WTC11 (cell line): ENCODE data around the gene IL12RB2. TPM values are rescaled to one million over a fixed set of nuclear protein-coding genes. Genes with fewer than 3 reads are reported as not detected.

Experiments used
- ATAC-seq: fragments of 200-7000 bp; cut with Tn5 transposase; 2 replicates; pipeline ENCODE4 v1.10.0; 2021; ENCODE audit warnings: mild to moderate bottlenecking, moderate library complexity
- CTCF ChIA-PET: fragments of 300-600 bp; sonication (Branson Sonifier 250); formaldehyde crosslinking; loops from one replicate; lab custom pipeline; 2021; ENCODE audit warnings: antibody characterized with exemption; lab: Charles Lee
- POLR2A ChIA-PET: fragments of 350-600 bp; sonication (Branson Sonifier 250); formaldehyde crosslinking; loops from one replicate; lab custom pipeline; 2021; ENCODE audit warnings: antibody characterized with exemption; lab: Charles Lee
- DNase-seq: peaks from one replicate; pipeline ENCODE4 v3.0.0; 2021; ENCODE audit warnings: low spot score
- H3K27ac Mint-ChIP-seq: 2 replicates; pipeline ENCODE4 v1.8.0; 2021; ENCODE audit warnings: mixed read lengths
- H3K27me3 Mint-ChIP-seq: 2 replicates; pipeline ENCODE4 v1.8.0; 2021; ENCODE audit warnings: low read depth, mild to moderate bottlenecking, moderate library complexity, mixed read lengths
- H3K36me3 Mint-ChIP-seq: 2 replicates; pipeline ENCODE4 v1.8.0; 2021; ENCODE audit warnings: mixed read lengths
- H3K4me1 Mint-ChIP-seq: 2 replicates; pipeline ENCODE4 v1.8.0; 2022; ENCODE audit warnings: mixed read lengths
- H3K4me3 Mint-ChIP-seq: 2 replicates; pipeline ENCODE4 v1.8.0; 2021; ENCODE audit warnings: mild to moderate bottlenecking, moderate library complexity, mixed read lengths
- H3K9me3 Mint-ChIP-seq: 2 replicates; pipeline ENCODE4 v1.8.0; 2021; ENCODE audit warnings: mixed read lengths
- CREB1 ChIP-seq: sonication (generic); formaldehyde crosslinking; IDR thresholded peaks from 2 replicates; pipeline ENCODE4 v1.8.0; 2023; ENCODE audit warnings: mild to moderate bottlenecking, missing genetic modification reagents
- CREM ChIP-seq: sonication (generic); formaldehyde crosslinking; IDR thresholded peaks from 2 replicates; pipeline ENCODE4 v1.8.1; 2022; ENCODE audit warnings: mild to moderate bottlenecking, missing genetic modification reagents, moderate library complexity
- ETV6 ChIP-seq: sonication (generic); formaldehyde crosslinking; IDR thresholded peaks from 2 replicates; pipeline ENCODE4 v1.8.1; 2022; ENCODE audit warnings: mild to moderate bottlenecking, missing genetic modification reagents
- FOXP1 ChIP-seq: sonication (generic); formaldehyde crosslinking; IDR thresholded peaks from 2 replicates; pipeline ENCODE4 v1.8.0; 2022; ENCODE audit warnings: missing genetic modification reagents, mild to moderate bottlenecking, moderate library complexity, borderline replicate concordance
- HMGA2 ChIP-seq: fragments of 250-450 bp; sonication (Bioruptor Pico); IDR thresholded peaks from 2 replicates; pipeline ENCODE4 v1.4.0; 2021; ENCODE audit warnings: mild to moderate bottlenecking, moderate library complexity
- KAT7 ChIP-seq: sonication (generic); formaldehyde crosslinking; IDR thresholded peaks from 2 replicates; pipeline ENCODE4 v1.8.1; 2023; ENCODE audit warnings: missing genetic modification reagents, mild to moderate bottlenecking, borderline replicate concordance
- NFE2L1 ChIP-seq: sonication (generic); formaldehyde crosslinking; IDR thresholded peaks from 2 replicates; pipeline ENCODE4 v1.8.1; 2023; ENCODE audit warnings: missing genetic modification reagents
- NR1H2 ChIP-seq: sonication (generic); formaldehyde crosslinking; IDR thresholded peaks from 2 replicates; pipeline ENCODE4 v1.9.0; 2021; ENCODE audit warnings: mild to moderate bottlenecking, moderate library complexity, missing genetic modification reagents
- NR3C1 ChIP-seq: sonication (generic); formaldehyde crosslinking; conservative IDR thresholded peaks from 2 replicates; pipeline ENCODE4 v1.8.1; 2023; ENCODE audit warnings: low read depth, mild to moderate bottlenecking, missing genetic modification reagents
- total RNA-seq: library from RNA; stranded (reverse); gene quantifications from 3 replicates; pipeline ENCODE4 v1.2.3, GENCODE V29; 2021
- TF ChIP-seq, protein P1 (sequence below): sonication (generic); formaldehyde crosslinking; IDR thresholded peaks from 2 replicates; pipeline ENCODE4 v1.8.1; 2022; ENCODE audit warnings: mild to moderate bottlenecking, moderate library complexity, missing genetic modification reagents
- TF ChIP-seq, protein P2 (sequence below): fragments of 250-450 bp; sonication (Bioruptor Pico); IDR thresholded peaks from 2 replicates; pipeline ENCODE4 v1.9.0; 2021; ENCODE audit warnings: mild to moderate bottlenecking
- TF ChIP-seq, protein P3 (sequence below): sonication (generic); formaldehyde crosslinking; IDR thresholded peaks from 2 replicates; pipeline ENCODE4 v1.8.0; 2022; ENCODE audit warnings: missing genetic modification reagents
- TF ChIP-seq, protein P4 (sequence below): sonication (generic); formaldehyde crosslinking; IDR thresholded peaks from 2 replicates; pipeline ENCODE4 v1.8.1; 2022; ENCODE audit warnings: low read depth, mild to moderate bottlenecking, moderate library complexity, missing genetic modification reagents, borderline replicate concordance
- TF ChIP-seq, protein P5 (sequence below): sonication (generic); formaldehyde crosslinking; IDR thresholded peaks from 2 replicates; pipeline ENCODE4 v1.8.1; 2022; ENCODE audit warnings: missing genetic modification reagents, borderline replicate concordance

IL12RB2 gene
- total RNA-seq, 1 experiment from 2014 or later = 0.81 TPM

DNA sequence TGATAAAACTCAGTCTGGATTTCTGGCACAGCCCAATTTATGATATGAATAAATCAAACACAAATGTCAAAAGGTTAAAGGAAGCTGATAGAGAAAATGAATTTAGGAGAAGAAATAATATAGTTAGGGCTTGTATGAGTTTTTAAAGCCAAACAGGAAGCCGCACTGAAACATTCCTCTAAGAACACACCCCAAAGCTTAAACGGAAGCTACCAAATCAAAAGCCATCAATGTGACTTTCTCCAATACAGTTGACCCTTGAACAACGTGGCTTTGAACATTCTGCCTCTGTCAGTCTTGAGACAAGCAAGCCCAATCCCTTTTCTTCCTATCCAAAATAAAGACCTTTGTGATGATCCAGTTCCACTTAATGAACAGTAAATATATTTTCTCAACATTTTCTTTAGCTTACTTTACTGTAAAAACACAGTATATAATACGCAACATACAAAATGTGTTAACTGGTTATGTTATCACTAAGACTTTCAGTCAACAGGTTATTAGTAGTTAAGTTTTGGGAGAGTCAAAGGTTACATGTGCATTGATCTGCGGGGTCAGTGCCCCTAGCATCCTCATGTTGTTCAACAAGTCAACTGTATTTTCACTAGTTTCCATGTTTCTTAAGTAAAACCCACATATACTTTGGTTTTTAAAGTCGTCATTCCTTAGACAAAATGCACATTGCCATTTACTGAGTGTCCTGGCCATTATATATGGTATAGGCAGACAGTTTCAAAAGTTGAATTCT is 111.3 kb downstream of the IL12RB2 start:
- no peaks in the 10 kb centered on the region for H3K9me3 Mint-ChIP-seq
- ChIA-PET POLR2A (no interaction called here), CTCF (no interaction called here)
- DNase-seq (no peak), ATAC-seq (no peak)
- TF ChIP-seq, protein P1, sequence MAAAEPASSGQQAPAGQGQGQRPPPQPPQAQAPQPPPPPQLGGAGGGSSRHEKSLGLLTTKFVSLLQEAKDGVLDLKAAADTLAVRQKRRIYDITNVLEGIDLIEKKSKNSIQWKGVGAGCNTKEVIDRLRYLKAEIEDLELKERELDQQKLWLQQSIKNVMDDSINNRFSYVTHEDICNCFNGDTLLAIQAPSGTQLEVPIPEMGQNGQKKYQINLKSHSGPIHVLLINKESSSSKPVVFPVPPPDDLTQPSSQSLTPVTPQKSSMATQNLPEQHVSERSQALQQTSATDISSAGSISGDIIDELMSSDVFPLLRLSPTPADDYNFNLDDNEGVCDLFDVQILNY (CRISPR knock-in tag) = no peak
- no peak for TF ChIP-seq NR3C1 (CRISPR knock-in tag)
- no peak for TF ChIP-seq HMGA2 (CRISPR knock-in tag)
- peaks cover 95% of the 10 kb centered on the region for H3K36me3 Mint-ChIP-seq
- no peaks in the 10 kb centered on the region for H3K27me3 Mint-ChIP-seq
- no peak overlapping the region for H3K4me3 Mint-ChIP-seq
- H3K4me1 Mint-ChIP-seq = peaks cover 11% of the 10 kb centered on the region; the same call in 1 of the 2 replicates
- peak overlapping the region; percentile 60; the same call in 1 of the 2 replicates for H3K27ac Mint-ChIP-seq

DNA sequence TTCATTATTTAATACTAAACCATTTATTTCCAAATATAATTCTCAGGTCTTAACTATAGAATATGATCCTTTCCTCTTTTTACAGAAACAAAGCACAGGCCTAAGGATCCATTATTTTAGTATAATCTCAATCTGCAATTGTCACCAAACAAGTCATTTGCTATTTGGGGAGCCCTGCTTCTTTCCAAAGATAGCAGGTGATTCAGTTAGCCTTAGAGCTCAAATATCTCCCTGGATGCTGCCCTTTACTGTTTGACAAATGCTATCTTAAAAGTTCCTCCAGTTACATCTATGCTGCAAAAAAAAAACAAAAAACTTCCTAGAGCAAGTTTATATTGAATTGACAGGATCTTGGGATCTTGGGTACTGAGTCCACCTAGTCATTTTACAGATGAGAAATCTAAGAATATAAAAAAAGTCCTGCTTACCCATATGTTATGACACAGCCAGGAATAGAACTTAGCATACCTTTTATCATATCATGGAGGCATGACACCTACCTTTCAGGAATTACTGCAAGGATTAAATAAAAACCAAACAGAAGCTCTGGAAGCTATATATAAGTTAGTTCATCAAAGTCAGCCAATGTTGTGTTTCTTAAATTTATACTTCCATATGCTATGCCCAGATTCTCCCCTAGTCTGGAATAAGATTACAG is 113.3 kb downstream of the IL12RB2 start:
- H3K9me3 Mint-ChIP-seq = no peaks in the 10 kb centered on the region
- no peak overlapping the region; the same call in 1 of the 2 replicates for H3K27ac Mint-ChIP-seq
- DNase-seq (no peak), ATAC-seq (no peak)
- no peak overlapping the region for H3K4me3 Mint-ChIP-seq
- peaks cover 22% of the 10 kb centered on the region for H3K4me1 Mint-ChIP-seq
- CTCF ChIA-PET = no interaction called here
- POLR2A ChIA-PET = interaction anchor here (0.6 to 1.5 kb wide), 2 partner anchors 9 to 59 kb away, joined by 3 to 5 read pairs; partner anchors contain the start of gene SERBP1
- H3K36me3 Mint-ChIP-seq = peaks cover 95% of the 10 kb centered on the region
- TF ChIP-seq KAT7 (CRISPR knock-in tag) = no peak
- no peak for TF ChIP-seq CREB1 (CRISPR knock-in tag)
- TF ChIP-seq, protein P2, sequence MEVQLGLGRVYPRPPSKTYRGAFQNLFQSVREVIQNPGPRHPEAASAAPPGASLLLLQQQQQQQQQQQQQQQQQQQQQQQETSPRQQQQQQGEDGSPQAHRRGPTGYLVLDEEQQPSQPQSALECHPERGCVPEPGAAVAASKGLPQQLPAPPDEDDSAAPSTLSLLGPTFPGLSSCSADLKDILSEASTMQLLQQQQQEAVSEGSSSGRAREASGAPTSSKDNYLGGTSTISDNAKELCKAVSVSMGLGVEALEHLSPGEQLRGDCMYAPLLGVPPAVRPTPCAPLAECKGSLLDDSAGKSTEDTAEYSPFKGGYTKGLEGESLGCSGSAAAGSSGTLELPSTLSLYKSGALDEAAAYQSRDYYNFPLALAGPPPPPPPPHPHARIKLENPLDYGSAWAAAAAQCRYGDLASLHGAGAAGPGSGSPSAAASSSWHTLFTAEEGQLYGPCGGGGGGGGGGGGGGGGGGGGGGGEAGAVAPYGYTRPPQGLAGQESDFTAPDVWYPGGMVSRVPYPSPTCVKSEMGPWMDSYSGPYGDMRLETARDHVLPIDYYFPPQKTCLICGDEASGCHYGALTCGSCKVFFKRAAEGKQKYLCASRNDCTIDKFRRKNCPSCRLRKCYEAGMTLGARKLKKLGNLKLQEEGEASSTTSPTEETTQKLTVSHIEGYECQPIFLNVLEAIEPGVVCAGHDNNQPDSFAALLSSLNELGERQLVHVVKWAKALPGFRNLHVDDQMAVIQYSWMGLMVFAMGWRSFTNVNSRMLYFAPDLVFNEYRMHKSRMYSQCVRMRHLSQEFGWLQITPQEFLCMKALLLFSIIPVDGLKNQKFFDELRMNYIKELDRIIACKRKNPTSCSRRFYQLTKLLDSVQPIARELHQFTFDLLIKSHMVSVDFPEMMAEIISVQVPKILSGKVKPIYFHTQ = no peak
- TF ChIP-seq, protein P3, sequence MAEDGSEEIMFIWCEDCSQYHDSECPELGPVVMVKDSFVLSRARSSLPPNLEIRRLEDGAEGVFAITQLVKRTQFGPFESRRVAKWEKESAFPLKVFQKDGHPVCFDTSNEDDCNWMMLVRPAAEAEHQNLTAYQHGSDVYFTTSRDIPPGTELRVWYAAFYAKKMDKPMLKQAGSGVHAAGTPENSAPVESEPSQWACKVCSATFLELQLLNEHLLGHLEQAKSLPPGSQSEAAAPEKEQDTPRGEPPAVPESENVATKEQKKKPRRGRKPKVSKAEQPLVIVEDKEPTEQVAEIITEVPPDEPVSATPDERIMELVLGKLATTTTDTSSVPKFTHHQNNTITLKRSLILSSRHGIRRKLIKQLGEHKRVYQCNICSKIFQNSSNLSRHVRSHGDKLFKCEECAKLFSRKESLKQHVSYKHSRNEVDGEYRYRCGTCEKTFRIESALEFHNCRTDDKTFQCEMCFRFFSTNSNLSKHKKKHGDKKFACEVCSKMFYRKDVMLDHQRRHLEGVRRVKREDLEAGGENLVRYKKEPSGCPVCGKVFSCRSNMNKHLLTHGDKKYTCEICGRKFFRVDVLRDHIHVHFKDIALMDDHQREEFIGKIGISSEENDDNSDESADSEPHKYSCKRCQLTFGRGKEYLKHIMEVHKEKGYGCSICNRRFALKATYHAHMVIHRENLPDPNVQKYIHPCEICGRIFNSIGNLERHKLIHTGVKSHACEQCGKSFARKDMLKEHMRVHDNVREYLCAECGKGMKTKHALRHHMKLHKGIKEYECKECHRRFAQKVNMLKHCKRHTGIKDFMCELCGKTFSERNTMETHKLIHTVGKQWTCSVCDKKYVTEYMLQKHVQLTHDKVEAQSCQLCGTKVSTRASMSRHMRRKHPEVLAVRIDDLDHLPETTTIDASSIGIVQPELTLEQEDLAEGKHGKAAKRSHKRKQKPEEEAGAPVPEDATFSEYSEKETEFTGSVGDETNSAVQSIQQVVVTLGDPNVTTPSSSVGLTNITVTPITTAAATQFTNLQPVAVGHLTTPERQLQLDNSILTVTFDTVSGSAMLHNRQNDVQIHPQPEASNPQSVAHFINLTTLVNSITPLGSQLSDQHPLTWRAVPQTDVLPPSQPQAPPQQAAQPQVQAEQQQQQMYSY (CRISPR knock-in tag) = no peak
- TF ChIP-seq FOXP1 = no peak
- TF ChIP-seq, protein P4, sequence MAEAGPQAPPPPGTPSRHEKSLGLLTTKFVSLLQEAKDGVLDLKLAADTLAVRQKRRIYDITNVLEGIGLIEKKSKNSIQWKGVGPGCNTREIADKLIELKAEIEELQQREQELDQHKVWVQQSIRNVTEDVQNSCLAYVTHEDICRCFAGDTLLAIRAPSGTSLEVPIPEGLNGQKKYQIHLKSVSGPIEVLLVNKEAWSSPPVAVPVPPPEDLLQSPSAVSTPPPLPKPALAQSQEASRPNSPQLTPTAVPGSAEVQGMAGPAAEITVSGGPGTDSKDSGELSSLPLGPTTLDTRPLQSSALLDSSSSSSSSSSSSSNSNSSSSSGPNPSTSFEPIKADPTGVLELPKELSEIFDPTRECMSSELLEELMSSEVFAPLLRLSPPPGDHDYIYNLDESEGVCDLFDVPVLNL (CRISPR knock-in tag) = no peak
- no peak for TF ChIP-seq NR1H2 (CRISPR knock-in tag)
- TF ChIP-seq CREM (CRISPR knock-in tag) = no peak
- no peaks in the 10 kb centered on the region for H3K27me3 Mint-ChIP-seq

DNA sequence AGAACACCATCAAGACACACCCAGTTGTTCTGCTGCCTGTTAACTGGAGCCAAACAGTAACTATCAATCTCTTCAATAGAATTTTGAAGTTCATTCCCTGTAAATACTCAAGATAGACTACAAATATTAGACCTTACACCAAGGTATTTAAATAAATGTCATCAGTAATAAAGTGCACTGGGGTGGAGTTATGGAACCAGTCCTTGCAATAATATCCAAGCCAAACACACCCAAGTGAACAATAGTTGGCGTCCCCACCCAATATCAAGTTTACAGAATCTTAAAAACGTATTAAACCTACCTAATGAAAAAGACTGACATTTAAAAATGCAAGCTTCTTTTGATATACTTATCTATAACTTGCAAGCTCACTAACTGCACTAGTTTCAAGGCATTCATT is 119.8 kb downstream of the IL12RB2 start:
- no peak for TF ChIP-seq CREB1 (CRISPR knock-in tag)
- no peak for TF ChIP-seq NFE2L1 (CRISPR knock-in tag)
- TF ChIP-seq ETV6 (CRISPR knock-in tag) = no peak
- TF ChIP-seq, protein P5, sequence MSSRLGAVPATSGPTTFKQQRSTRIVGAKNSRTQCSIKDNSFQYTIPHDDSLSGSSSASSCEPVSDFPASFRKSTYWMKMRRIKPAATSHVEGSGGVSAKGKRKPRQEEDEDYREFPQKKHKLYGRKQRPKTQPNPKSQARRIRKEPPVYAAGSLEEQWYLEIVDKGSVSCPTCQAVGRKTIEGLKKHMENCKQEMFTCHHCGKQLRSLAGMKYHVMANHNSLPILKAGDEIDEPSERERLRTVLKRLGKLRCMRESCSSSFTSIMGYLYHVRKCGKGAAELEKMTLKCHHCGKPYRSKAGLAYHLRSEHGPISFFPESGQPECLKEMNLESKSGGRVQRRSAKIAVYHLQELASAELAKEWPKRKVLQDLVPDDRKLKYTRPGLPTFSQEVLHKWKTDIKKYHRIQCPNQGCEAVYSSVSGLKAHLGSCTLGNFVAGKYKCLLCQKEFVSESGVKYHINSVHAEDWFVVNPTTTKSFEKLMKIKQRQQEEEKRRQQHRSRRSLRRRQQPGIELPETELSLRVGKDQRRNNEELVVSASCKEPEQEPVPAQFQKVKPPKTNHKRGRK (CRISPR knock-in tag) = no peak
- peaks cover 48% of the 10 kb centered on the region for H3K4me1 Mint-ChIP-seq
- H3K9me3 Mint-ChIP-seq = no peaks in the 10 kb centered on the region
- ChIA-PET CTCF (no interaction called here), POLR2A (interaction anchor here (1.0 kb wide), 1 partner anchor 19 kb away, joined by 3 read pairs; no protein-coding TSS in a partner anchor)
- peaks cover 73% of the 10 kb centered on the region for H3K36me3 Mint-ChIP-seq
- H3K27me3 Mint-ChIP-seq = no peaks in the 10 kb centered on the region
- H3K27ac Mint-ChIP-seq = no peak overlapping the region
- DNase-seq (no peak), ATAC-seq (no peak)
- peak overlapping the region; percentile 100 for H3K4me3 Mint-ChIP-seq
